HepG2 (cell line): Measurements from ENCODE around the gene KATNB1. TPM values are rescaled to one million over a fixed set of nuclear protein-coding genes. Genes with fewer than 3 reads are reported as not detected.

Experiments
- FOXA3 ChIP-seq: IDR thresholded peaks from 2 replicates; pipeline ENCODE4 v1.6.1; 2016; ENCODE audit warnings: missing genetic modification reagents, missing compliant biosample characterization
- FUBP1 ChIP-seq: sonication (generic); formaldehyde crosslinking; IDR thresholded peaks from 2 replicates; pipeline ENCODE4 v1.5.1; 2020; ENCODE audit warnings: missing genetic modification reagents, mild to moderate bottlenecking, borderline replicate concordance
- HNF4A ChIP-seq: sonication (generic); formaldehyde crosslinking; IDR thresholded peaks from 2 replicates; pipeline ENCODE4 v1.4.0; 2020; ENCODE audit warnings: missing genetic modification reagents
- MAZ ChIP-seq, 2 experiments: sonication (generic) in 1 of 2; formaldehyde crosslinking in 1 of 2; IDR thresholded peaks; 2 replicates each; pipeline versions ENCODE4 v1.5.0 to v1.6.1; 2012 to 2020; ENCODE audit warnings: low read depth in 2 of 2, mild to moderate bottlenecking in 2 of 2, borderline replicate concordance in 1 of 2, improper control_type of control experiment in 1 of 2, low read length in 1 of 2, missing genetic modification reagents in 1 of 2, moderate library complexity in 1 of 2
- PRDM4 ChIP-seq: sonication (generic); formaldehyde crosslinking; IDR thresholded peaks from 2 replicates; pipeline ENCODE4 v1.9.0; 2021; ENCODE audit warnings: missing genetic modification reagents, borderline replicate concordance
- RXRA ChIP-seq: sonication (generic); formaldehyde crosslinking; IDR thresholded peaks from 2 replicates; pipeline ENCODE4 v1.5.1; 2020; ENCODE audit warnings: missing genetic modification reagents
- SIX4 ChIP-seq: sonication (generic); formaldehyde crosslinking; IDR thresholded peaks from 2 replicates; pipeline ENCODE4 v1.4.0; 2020; ENCODE audit warnings: missing genetic modification reagents
- SRF ChIP-seq: IDR thresholded peaks from 2 replicates; pipeline ENCODE4 v1.6.1; 2011; ENCODE audit warnings: mild to moderate bottlenecking, low read depth, low read length, moderate library complexity
- ZFP91 ChIP-seq: sonication (generic); formaldehyde crosslinking; IDR thresholded peaks from 2 replicates; pipeline ENCODE4 v1.9.0; 2022; ENCODE audit warnings: missing genetic modification reagents, mild to moderate bottlenecking, borderline replicate concordance
- ZNF12 ChIP-seq: sonication (generic); formaldehyde crosslinking; IDR thresholded peaks from 2 replicates; pipeline ENCODE4 v1.5.0; 2020; ENCODE audit warnings: missing genetic modification reagents
- ZNF605 ChIP-seq: sonication (generic); formaldehyde crosslinking; IDR thresholded peaks from 2 replicates; pipeline ENCODE4 v1.8.0; 2022; ENCODE audit warnings: mild to moderate bottlenecking, missing genetic modification reagents
- ZNF703 ChIP-seq: sonication (generic); formaldehyde crosslinking; IDR thresholded peaks from 2 replicates; pipeline ENCODE4 v1.5.1; 2020; ENCODE audit warnings: missing genetic modification reagents, mild to moderate bottlenecking, moderate library complexity, borderline replicate concordance
- ZNF782 ChIP-seq: sonication (generic); formaldehyde crosslinking; IDR thresholded peaks from 2 replicates; pipeline ENCODE4 v1.4.0; 2020; ENCODE audit warnings: missing genetic modification reagents, mild to moderate bottlenecking, borderline replicate concordance
- ZSCAN5A ChIP-seq: sonication (generic); formaldehyde crosslinking; IDR thresholded peaks from 2 replicates; pipeline ENCODE4 v1.8.0; 2022; ENCODE audit warnings: mild to moderate bottlenecking, missing genetic modification reagents, borderline replicate concordance
- polyA plus RNA-seq, 8 experiments: library from polyadenylated mRNA; depleted of rRNA in 3 of 8; stranded (reverse) in 7 of 8; unstranded in 1 of 8; fragments of >200 nt; fragmentation: Illumina TruSeq in 4 of 8; extraction: Trizol in 4 of 8; gene quantifications; 2 replicates each; pipeline versions ENCODE4 v1.2.1 to v1.2.3, GENCODE V29; 2011 to 2016; ENCODE audit warnings: low read depth in 4 of 8, missing spikeins in 1 of 8, mixed read lengths in 1 of 8; ENCODE audit not compliant: insufficient read depth in 1 of 8
- total RNA-seq, 5 experiments: library from RNA; depleted of rRNA; stranded (reverse); fragments of >200 nt; fragmentation: Illumina TruSeq; extraction: Trizol; gene quantifications; 2 replicates each; pipeline ENCODE4 v1.2.3, GENCODE V29; 2016; ENCODE audit warnings: low read depth in 1 of 5

Gene KATNB1
- total and polyA plus RNA-seq, 2 of the 13 experiments (the other 11 are each of a cell fraction or from before 2014, with no cell fraction given) = 31.5 to 43.5 TPM

- TF ChIP-seq ZNF605 (CRISPR knock-in tag) (peak; percentile 15; the same call in 1 of the 2 replicates), ZNF782 (CRISPR knock-in tag) (no peak), PRDM4 (CRISPR knock-in tag) (no peak), MAZ (IDR thresholded peaks at IDR 0.05; ENCODE audit: borderline replicate concordance, low read depth, low read length) (no peak), MAZ (CRISPR knock-in tag; IDR thresholded peaks at IDR 0.05; ENCODE audit: low read depth) (0 out of 2 replicates have a peak, but pooled peaks have one; percentile 55), FOXA3 (no peak; the same call in 1 of the 2 replicates), RXRA (no peak; the same call in 1 of the 2 replicates), SIX4 (CRISPR knock-in tag) (no peak), FUBP1 (CRISPR knock-in tag) (no peak), ZNF12 (CRISPR knock-in tag) (no peak), ZSCAN5A (CRISPR knock-in tag) (0 out of 2 replicates have a peak, but pooled peaks have one; percentile 74), ZNF703 (CRISPR knock-in tag) (0 out of 2 replicates have a peak, but pooled peaks have one; percentile 19), ZFP91 (CRISPR knock-in tag) (0 out of 2 replicates have a peak, but pooled peaks have one; percentile 23), SRF (no peak), HNF4A (CRISPR knock-in tag) (no peak; the same call in 1 of the 2 replicates)
Observed at GRCh38 chr16:57688987-57689761, 46.4 kb upstream of the KATNB1 start (continued).
